ENCODE results near the gene PID1.

The PID1 gene

DNA sequence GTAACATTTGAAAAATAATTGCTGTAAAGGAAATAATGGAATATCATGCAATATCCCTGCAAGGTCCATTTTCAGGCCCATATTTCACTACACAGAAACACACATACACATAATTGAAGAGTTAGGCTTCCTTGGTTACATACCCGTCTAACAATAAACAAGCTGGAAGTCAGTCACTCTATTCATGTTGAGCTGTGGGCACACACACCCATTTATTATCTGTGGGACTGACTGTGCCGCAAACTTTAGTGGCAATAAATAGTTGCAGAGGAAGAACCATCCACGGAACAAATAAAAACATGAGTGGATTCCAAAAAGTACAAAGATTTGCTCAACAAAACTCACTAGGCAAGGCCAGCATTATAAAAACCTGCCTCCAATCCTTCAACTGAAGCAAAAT lies 24.8 kb downstream of the PID1 start:
- no peak for TF ChIP-seq CTCF (conservative IDR thresholded peaks at IDR 0.05)
- no peak overlapping the region for H3K27ac ChIP-seq

- TF ChIP-seq CTCF (conservative IDR thresholded peaks at IDR 0.05): no peak
- no peak overlapping the region for H3K27ac ChIP-seq
Measured at GRCh38 chr2:229244975-229245374, 26.1 kb downstream of the PID1 start.

- no peak for TF ChIP-seq CTCF (conservative IDR thresholded peaks at IDR 0.05)
- H3K27ac ChIP-seq: no peak overlapping the region
Measured at GRCh38 chr2:229243890-229244560, 27.1 kb downstream of the PID1 start.

GRCh38 chr2:229240984-229241491 lies 30.0 kb downstream of the PID1 start:
- no peak for TF ChIP-seq CTCF (conservative IDR thresholded peaks at IDR 0.05)
- H3K27ac ChIP-seq: no peak overlapping the region

- no peak for TF ChIP-seq CTCF (conservative IDR thresholded peaks at IDR 0.05)
- no peak overlapping the region for H3K27ac ChIP-seq
Measured at GRCh38 chr2:229239021-229239420, 32.1 kb downstream of the PID1 start.

GRCh38 chr2:229237270-229237669 lies 33.8 kb downstream of the PID1 start:
- H3K27ac ChIP-seq: no peak overlapping the region
- no peak for TF ChIP-seq CTCF (conservative IDR thresholded peaks at IDR 0.05)

DNA sequence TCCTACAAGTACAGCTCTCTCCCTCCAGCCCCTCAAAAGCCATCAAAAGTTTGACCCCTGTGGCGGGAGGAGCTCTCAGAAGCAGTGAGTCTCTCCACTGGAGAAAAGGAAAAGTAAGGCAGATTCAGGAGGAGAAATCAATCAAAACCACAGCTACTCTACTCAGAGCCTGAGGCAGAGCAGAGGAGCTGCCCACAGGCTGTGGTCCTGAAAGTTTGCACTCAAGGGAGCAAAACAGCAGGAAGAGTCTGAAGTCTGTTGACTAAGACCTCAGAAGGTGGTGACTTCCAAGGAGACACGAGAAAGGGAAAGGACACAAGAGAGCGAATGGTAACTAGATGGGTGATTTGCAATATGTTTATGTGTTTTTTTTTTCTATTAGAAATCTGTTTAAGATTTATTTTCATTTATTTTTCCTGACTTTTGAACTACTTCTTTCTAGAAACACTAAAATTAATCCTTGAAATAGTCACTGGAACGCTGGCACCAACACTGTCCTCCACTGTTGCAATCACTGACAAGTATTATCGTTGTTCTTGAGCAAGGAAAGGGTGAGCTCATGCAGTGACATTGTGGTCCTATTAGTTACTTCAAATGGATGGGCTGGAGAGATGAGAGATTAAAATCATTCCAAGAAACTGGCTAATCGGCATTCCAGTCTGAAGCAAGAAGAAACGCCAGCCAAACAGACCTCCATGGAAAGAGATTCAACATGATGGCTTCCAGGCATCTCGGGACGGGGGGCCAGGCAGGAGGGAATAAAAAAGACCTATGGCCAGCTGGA lies 35.8 kb downstream of the PID1 start:
- no peak for TF ChIP-seq CTCF (conservative IDR thresholded peaks at IDR 0.05)
- H3K27ac ChIP-seq: no peak overlapping the region
